NOMO-1 treated with DMSO at 0.1 percent for 48 hours (cell line): ENCODE data around the gene PRTFDC1.

ENCODE experiments used
- DNase-seq: peaks from one replicate; lab custom pipeline; 2025; ENCODE audit not compliant: unreplicated experiment; lab: John Stamatoyannopoulos, UW

PRTFDC1 gene

GRCh38 chr10:24908793-24909423 lies 43.5 kb downstream of the PRTFDC1 start:
- DNase-seq, result peak; percentile 52

DNA sequence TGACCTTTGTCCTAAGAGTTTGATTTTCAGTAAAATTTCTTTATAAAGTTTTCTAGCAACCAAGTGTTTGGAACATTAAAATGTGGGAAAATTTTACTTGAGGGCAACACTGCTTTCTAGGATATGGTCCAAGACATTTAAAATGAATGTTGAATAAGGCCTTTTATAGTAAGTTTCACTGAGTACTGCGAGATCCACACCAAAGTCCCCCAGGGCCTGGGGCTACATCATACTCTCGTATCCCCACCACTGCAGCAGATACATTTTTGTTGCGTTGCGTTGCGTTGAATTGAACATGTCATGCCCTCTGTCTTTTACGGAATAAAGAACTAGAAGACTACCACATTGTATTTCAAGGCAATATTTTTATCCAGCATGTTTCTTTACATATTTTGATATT lies 44.5 kb downstream of the PRTFDC1 start:
- no peak for DNase-seq

DNA sequence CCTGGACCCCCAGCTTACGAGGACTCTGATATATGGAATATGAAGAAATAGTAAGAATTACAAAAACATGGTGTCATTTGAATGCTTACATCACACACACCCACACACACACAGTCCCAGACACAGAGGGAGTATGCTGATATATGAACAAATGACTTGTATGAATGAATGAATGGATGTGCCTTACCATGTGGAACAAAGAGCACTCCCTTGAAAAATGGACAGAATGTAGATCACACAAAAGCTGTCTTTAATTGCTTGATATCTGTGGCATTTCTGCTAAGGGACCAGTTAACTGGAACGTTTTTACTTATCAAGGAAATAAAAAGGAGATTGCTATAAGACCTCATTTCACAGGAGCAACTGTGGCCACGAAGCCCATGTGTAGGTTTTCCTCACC lies 46.0 kb downstream of the PRTFDC1 start:
- no peak for DNase-seq

DNA sequence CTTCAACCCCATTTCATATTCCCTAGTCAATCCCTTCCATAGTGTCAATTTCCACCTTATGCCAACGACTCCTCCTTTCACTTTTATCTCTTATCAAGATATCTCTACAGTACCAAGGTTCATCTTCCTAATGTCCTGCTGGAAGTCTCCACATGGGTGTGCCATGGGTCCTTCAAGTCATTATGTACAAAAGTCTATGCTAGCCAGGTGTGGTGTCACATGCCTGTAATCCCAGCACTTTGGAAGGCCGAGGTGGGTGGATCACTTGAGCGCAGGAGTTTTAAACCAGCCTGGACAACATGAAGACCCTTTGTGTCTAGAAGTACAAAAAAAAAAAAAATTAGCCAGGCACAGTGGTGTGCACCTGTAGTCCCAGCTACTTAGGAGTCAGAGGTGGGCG lies 47.6 kb downstream of the PRTFDC1 start:
- no peak for DNase-seq

- peak; percentile 2 for DNase-seq
Observed at GRCh38 chr10:24902400-24902728, 50.0 kb downstream of the PRTFDC1 start.

DNA sequence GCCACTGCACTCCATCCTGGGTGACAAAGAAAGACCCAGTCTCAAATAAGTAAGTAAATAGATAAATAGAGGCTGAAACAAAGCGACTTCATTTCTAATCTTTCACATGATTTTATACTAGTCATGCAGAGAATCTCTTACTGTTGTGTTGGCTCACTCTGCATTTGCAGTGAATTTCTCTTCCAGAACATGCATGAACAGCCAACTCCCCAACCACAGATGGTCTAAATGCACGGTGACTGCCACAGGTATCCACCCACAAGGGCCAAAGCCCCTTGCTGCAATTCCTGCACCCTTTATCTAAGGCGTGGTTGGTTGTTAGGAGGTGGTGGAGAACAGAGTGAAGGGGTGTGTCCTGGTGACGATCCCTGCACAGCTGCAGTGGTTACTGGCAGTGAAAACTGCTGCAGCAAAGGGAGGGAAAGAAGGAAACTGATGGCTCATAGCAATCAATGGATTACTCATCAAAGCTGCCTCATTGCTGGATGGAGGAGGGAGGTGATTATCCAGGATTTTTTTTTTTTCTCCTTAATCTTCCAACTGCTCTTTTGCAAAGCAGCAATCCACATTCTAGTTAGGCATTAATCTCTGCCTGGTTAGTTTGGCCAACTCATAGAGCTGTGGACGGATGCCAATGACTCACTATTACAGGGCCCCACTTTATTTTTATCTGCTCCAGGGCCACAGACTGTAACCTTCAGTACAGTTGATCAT lies 50.6 kb downstream of the PRTFDC1 start:
- DNase-seq, result peak; percentile 71

DNA sequence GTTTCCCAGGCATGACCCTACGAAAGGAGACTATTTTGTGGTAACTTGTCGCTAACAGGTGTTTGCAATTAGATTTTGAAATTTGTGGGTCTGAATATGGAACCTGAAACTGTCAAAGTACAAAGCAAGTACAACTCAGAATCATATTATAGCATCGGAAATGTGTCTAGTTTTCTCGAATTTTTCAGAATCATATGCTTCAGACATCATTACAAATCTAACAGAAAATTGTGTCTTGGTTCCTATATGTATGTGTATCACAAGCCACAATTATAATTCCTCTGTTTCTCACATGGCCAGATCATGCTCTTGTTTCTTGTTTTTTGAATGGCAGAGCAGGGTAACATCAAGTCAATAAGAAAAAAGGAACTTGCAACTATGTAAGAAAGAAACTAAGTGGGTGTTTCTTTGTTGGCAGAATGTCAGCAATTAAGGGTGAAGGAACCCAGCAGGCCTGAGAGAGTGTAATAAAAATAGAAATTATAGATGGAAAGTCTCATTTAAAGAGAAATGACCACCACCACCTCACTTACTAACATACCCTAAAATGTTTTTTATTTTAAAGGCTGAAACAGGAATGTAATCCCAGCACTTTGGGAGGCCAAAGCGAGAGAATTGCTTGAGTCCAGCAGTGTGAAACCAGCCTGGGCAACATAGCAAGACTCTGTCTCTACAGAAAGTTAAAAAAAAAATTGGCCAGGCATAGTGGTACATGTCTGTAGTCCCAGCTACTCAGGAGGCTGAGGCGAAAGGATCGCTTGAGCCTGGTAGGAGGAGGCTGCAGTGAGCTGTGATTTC lies 51.3 kb downstream of the PRTFDC1 start:
- peak; percentile 86 for DNase-seq

DNA sequence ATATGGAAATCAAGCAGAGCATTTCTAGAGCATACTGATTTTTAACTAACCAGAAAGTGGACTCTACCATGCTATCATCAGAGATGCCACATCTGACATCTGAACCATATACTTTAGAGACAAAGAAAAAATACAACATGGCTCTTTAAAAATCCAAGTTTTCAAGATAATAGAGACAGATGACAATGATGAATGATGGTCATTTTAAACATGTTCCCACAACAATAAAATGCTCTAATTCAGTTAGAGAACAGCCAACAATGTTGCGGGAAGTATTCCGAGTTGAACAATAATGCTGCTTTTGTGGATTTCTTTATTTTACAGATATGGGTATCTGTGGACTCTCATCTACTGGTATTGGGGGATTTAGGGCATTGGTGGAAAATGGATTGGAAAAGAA lies 52.8 kb downstream of the PRTFDC1 start:
- DNase-seq, result no peak

DNA sequence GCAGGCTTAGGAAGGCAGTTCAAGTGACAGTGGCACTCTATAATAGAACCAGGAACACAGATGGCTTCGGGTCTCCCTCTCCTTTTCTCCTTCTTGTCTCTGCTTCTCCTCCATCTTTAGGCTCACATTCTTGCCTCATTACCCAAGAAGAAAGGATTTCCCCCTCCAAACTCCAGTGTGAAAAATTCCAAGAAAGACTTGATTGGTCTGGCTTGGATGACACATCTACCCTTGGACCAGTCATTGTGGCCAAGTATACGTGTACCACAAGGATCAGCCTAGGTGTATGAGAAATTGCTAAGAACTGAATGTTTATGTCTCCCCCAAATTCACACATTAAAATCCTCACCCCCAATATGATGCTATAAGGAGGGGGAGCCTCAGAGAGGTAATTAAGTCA lies 53.9 kb downstream of the PRTFDC1 start:
- DNase-seq, result no peak

DNA sequence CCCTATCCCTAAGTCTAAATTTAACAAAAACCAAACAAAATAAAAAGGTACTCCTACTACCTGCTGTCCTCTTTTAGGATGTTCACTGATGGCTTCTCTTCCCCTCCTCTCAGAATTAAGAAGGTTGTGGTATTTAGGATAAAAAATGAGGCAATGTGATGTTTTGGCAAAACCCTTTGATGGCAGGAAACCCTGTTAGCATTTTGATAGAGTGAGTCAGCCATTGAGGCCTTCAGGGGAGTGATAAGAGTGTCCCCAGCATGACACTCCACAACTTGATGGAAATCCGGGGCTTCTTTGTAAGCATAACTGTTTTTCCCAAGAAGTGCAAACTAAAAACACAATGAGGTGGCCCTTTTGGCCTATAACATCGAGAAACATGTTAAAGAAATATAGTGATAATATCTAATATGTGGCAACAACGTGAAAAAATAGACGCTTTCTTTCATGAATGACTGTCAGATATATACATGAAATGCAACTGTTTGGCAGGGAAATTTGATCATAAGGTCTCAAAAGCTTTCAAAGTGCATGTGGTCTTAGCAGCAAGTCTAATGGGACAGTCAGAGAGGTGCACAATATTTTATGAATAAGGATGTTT lies 55.0 kb downstream of the PRTFDC1 start:
- DNase-seq, result no peak

- no peak for DNase-seq
Observed at GRCh38 chr10:24894728-24895127, 57.7 kb downstream of the PRTFDC1 start.

DNA sequence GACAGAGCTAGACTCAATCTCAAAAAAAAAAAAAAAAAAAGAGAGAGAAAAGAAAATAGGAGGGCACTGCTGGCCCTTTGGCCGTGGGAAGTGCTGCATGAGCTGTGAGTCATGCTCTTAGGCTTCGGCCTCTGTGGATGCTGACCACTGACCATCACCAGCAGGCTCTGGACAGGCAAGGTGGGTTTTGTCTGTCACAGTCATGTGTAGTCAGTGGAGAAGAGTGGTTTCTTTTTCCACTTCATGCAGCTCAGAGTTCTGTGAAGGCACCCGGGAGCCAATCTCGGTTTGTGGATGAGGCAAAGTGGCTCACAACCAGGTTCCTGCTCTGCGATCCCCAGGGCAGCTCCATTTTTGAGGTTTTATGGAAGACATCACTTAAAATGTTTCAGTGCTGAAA lies 58.1 kb downstream of the PRTFDC1 start:
- DNase-seq, result no peak

DNA sequence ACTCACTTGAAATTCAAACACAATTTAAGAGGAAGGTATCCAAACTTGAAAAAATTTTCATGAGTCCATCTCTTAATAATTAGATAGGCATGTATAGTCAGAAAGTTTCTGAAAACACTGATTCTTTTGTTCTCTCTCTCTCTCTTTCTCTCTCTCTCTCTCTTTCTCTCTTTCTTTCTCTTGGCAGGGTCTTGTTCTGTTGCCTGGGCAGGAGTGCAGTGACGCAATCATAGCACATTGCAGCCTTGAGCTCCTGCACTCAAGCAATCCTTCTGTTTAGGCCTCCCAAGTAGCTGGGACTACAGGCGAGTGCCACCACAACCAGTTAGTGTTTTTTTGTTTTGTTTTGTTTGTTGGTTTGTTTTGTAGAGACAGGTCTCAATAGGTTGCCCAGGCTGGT lies 59.3 kb downstream of the PRTFDC1 start:
- no peak for DNase-seq

DNA sequence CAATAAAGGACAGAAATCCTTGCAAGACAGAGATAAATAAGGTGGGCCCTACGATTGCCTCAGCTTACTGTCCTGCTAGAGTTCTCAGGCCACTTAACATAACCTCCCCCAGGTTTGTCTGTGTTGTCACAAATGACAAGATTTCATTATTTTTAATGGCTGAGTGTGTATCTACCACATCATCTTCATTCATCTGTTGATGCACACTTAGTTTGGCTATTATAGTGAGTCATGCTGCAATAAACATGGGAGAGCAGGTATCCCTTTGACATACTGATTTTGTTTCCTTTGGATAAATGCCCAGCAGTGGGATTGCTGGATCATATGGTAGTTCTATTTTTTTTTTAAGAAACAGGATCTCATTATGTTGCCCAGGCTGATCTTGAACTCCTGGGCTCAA lies 60.6 kb downstream of the PRTFDC1 start:
- DNase-seq, result no peak

GRCh38 chr10:24889639-24890038 lies 62.8 kb downstream of the PRTFDC1 start:
- DNase-seq, result no peak

- DNase-seq, result no peak
Observed at GRCh38 chr10:24887855-24888231, 64.6 kb downstream of the PRTFDC1 start.

DNA sequence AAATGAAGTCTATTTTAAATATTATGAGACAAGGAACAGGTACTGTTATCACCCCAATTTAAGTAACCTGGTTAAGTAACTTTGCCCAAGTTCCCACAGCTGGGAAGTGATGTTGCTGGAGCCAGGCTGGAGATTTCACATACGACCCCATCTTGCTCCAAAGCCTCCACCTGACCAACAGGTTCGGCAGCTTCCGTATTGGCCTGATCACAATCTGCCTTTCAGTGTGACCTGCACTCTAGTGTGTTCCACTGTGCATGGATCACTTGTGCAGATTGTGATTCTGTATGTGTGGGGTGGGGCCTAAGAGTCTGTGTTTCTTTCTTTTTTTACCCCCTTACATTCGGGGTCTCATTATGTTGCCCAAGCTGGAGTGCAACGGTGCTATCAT lies 66.1 kb downstream of the PRTFDC1 start:
- no peak for DNase-seq

DNA sequence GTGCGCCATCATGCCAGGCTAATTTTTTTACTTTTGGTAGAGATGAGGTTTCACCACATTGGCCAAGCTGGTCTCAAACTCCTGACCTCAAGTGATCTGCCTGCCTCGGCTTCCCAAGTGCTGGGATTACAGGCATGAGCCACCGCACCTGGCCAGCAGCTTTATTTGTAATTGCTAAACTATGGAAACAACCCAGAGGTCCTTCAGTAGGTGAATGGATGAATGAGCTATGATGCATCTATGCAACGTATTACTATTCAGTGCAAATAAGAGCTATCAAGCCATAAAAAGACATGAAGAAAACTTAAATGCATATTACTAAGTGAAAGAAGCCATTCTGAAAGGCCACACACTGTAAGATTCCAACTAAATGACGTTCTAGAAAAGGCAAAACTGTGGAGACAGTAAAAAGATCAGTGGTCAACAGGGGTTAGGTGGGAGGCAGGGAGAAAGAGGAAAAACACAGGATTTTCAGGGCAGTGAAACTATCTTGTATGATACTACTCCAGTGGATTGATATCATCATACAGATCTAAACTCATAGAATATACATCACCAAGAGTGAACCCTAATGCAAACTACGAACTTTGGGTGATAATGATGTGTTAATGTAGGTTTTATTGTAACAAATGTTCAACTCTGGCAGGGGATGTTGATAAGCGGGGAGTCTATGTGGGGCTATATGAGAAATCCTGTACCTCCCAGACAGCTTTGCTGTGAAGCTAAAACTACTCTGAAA lies 66.7 kb downstream of the PRTFDC1 start:
- DNase-seq, result no peak

DNA sequence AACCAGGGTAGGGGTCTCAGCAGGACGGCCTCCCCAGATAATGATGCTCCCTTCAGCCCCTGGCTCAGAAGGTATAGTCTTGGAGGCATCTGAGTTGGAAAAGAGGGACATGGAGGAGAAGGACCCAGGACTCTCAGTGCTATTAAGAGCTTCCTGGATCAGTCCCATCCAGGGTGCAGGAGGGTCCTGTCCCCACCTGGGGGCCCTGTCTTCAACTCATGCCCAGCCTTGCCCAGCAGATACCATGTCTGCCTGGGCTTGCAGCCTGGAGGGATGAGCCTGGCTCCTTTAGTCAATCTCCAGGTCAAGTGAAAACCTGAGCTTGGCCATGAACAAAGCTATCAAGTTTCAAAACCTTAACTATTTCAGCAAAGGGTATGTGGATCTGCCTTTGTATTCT lies 67.6 kb downstream of the PRTFDC1 start:
- DNase-seq, result no peak

DNA sequence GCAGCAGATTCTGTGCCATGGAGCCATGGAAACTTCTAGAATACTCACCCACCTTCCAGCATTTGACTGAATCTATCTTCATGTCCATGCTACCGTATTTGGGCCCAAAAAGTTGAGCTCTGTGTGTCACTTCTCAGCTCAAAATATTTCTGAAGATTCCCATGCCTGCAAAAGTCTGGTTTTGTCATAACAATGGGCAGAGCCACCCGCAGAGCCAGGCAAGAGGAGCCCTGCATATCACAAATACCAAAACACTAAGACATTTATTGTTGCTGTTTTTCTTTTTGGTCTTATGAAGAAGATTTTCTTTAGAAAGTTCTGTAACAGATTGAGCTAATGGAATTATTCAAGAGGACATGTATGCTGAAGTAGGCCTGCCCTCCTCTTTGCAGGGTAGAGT lies 68.1 kb downstream of the PRTFDC1 start:
- DNase-seq, result no peak

DNA sequence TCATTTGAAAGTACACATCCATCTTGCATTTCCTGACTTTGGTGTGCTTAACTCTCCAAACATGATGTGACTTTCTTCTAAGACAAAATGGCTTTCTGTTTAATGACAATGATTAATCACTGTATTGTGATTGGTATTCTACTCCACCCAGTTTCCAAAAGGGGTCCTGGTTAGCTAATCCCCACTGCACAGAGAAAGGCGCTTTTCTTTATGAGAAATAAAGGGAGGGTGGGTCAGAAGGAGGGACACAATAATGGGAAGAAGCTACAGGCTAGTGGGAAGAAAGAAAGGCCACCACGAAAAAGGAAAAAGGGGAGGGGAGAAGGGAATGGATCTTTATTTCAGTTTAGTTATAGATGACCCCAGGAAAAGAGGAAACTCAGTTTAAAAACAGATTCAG lies 69.2 kb downstream of the PRTFDC1 start:
- no peak for DNase-seq
